ENCODE data around the gene SRXN1. TPM values are rescaled to one million over a fixed set of nuclear protein-coding genes. Genes with fewer than 3 reads are reported as not detected.

The SRXN1 gene
- total RNA-seq, 4 donors from 2014 or later = 12.2 to 27.8 (median 15.3) TPM

DNA sequence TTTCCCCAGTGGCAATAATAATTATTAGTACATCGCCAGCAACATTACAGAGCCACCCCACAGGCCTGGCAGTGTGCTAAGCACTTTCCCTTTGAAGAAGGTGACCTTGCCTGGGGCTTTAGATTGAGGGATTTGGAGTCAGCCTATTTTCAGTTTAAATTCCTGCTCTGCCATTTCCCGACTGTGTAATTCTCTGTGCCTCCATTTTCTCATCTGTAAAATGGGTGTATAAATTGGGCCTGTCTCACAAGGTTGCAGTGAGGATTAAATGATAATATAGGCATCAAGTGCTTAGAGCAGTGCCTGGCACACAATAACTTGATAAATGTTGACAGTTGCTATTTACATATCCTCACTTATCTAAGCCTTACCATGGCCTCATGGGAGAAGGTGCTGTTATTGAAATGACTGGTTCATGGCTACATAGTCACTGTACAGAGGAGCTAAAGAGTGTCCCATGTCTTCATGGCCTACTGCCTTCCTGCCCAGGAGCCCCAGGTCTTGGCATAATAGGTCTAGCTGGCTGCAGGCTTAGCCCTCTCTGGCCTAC, 27.7 kb upstream of the SRXN1 start:
- H3K4me3 ChIP-seq (ENCODE audit: low read depth, poor library complexity, severe bottlenecking) = no peak overlapping the region
- intact Hi-C loops (cut with DNase I; ENCODE audit: low total_unique reads) = no loop called here
- TF ChIP-seq, protein P1, sequence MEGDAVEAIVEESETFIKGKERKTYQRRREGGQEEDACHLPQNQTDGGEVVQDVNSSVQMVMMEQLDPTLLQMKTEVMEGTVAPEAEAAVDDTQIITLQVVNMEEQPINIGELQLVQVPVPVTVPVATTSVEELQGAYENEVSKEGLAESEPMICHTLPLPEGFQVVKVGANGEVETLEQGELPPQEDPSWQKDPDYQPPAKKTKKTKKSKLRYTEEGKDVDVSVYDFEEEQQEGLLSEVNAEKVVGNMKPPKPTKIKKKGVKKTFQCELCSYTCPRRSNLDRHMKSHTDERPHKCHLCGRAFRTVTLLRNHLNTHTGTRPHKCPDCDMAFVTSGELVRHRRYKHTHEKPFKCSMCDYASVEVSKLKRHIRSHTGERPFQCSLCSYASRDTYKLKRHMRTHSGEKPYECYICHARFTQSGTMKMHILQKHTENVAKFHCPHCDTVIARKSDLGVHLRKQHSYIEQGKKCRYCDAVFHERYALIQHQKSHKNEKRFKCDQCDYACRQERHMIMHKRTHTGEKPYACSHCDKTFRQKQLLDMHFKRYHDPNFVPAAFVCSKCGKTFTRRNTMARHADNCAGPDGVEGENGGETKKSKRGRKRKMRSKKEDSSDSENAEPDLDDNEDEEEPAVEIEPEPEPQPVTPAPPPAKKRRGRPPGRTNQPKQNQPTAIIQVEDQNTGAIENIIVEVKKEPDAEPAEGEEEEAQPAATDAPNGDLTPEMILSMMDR (IDR thresholded peaks at IDR 0.05) = no peak
- TF ChIP-seq POLR2A (IDR thresholded peaks at IDR 0.05) = no peak
- WGBS, 2 donors = 69 to 71% methylated on average over 2 of the region's 2 CpGs
- DNase-seq (ENCODE audit: low spot score in 2 of 2) = no peak

DNA sequence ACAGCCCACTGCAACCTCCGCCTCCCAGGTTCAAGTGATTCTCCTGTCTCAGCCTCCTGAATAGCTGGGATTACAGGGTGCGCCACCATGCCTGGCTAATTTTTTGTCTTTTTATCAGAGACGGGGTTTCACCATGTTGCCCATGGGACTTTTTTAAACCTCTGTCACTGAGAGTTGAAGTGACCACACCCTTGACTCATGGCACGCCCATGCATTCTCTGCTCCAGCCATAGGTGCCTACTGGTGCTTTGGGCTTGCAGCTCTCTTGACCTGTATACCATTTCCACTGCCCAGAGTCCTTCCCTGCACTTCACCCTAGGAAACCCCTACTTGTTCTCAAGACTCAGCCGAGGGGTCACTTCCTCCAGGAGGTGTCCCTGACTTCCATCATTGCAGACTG, 25.0 kb upstream of the SRXN1 start:
- H3K4me3 ChIP-seq (ENCODE audit: low read depth, poor library complexity, severe bottlenecking) = no peak overlapping the region
- WGBS, 2 donors = 80 to 83% methylated on average over 5 of the region's 5 CpGs
- intact Hi-C loops (cut with DNase I; ENCODE audit: low total_unique reads) = no loop called here
- TF ChIP-seq, protein P1 (IDR thresholded peaks at IDR 0.05) = no peak
- no peak for TF ChIP-seq POLR2A (IDR thresholded peaks at IDR 0.05)
- DNase-seq (ENCODE audit: low spot score in 2 of 2) = no peak

DNA sequence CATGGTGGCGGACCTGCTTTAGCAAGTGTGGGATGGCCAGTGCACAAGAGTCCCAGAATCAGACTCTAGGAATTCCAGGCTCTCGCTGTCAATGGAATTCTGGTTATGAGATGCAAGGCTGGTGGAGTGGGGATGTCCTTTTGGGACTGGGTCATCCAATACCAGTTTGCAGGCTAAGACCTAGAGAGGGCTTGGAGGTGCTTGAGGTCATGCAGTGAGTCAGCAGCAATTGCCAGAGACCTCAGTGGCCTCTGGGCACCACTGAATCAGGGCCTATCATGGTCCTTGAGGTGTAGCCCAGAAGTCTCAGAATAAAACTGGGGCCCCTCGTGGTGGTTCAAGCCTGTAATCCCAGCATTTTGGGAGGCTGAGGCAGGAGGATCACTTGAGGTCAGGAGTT, 24.0 kb upstream of the SRXN1 start:
- H3K4me3 ChIP-seq (ENCODE audit: low read depth, poor library complexity, severe bottlenecking) = no peak overlapping the region
- intact Hi-C loops (cut with DNase I; ENCODE audit: low total_unique reads) = no loop called here
- TF ChIP-seq POLR2A (IDR thresholded peaks at IDR 0.05) = no peak
- TF ChIP-seq, protein P1 (IDR thresholded peaks at IDR 0.05) = no peak
- no peak for DNase-seq (ENCODE audit: low spot score in 2 of 2)
- WGBS, 2 donors = 57 to 83% methylated on average over 2 to 3 of the region's 3 CpGs

DNA sequence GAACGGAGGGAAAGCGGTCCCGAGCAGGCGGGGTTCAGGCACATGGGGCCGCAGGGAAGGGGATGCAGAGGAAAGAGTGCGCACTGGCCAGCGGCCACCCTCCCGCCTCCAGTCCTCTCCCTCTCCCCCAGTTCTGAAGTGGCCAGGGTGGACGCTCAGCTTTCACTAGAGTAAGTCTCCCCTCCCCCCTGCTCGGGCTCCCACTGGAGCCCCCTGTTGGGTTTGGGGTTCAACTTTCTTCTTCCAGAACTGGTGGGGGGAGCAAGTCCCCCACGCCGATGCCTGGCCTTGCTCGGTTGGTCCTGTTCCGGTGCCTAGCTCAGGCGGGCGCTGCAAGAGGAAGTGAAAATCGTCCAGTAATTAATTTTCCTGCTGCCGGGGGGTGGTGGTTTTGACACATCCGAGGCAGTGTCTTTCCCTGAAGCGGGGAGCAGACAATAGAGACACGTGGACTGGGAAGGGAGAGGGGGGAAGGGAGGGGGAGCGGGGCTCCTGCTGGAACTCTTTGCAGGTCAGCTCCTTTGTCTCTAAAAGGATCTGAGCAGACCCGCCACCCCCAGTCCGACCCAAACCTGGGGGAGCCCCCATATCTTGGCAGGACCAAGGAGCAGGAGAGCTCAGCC, 23.4 kb upstream of the SRXN1 start:
- WGBS, 2 donors = 2% methylated on average over 24 of the region's 24 CpGs
- DNase-seq (ENCODE audit: low spot score in 2 of 2) = no peak
- TF ChIP-seq POLR2A (IDR thresholded peaks at IDR 0.05) = no peak
- TF ChIP-seq, protein P1 (IDR thresholded peaks at IDR 0.05) = no peak
- intact Hi-C loops (cut with DNase I; ENCODE audit: low total_unique reads) = no loop called here
- no peak overlapping the region for H3K4me3 ChIP-seq (ENCODE audit: low read depth, poor library complexity, severe bottlenecking)

DNA sequence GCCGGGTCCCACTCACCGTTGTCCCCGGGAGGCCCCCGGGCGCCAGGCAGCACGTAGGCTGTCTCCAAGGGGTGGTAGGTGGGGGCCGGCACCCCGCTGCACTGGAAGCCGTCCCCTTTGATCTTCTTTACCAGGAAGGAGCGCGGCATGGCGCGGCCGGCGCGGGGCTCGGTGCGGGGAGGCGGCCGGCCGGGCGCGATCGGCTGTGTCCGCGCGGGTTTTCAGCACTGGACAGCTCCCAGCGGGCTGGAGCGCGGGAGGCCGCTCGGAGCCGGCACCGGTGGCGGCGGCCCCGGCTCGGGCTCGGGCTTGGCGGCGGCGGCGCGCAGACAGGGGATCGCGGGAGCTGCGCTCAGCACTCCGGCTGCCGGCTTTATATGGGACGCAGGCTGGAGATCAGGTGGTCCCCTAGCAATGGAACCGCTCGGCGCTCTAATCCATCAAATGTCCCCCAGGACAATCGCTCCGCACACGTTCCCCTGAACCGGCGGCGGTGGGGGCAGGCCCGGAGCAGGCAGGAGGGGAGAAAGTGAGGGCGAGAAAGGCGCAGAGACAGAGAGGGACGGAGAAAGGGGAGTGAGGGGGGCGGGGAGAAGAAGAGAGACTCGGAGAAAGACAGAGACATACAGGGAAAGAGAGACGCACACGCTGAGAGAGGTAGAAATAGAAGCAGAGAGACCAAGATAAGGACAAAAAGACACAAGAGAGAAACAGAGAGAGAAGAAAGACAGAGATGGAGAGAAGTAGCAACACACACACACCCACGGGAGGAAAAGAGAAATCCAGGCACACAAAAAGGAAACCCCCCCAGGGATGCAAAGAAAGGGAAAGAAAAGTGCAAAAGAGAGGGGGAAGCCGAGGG, 22.7 kb upstream of the SRXN1 start, which contains the start of gene SCRT2:
Gene SCRT2 (minus strand): TSS at position 350 of the 862 bp plus-strand sequence. CDS start 201 bp downstream, at position 149.
- peak in 1 of 2 donors; percentile 89 for DNase-seq (ENCODE audit: low spot score in 2 of 2)
- no peak for TF ChIP-seq POLR2A (IDR thresholded peaks at IDR 0.05)
- TF ChIP-seq, protein P1 (IDR thresholded peaks at IDR 0.05) = peak in 1 of 3 donors; percentile 10
- 1 to 3% methylated on average over 26 to 49 of the region's 69 CpGs for WGBS, 2 donors
- no peak within 1 kb of the TSS for H3K4me3 ChIP-seq (ENCODE audit: low read depth, poor library complexity, severe bottlenecking)
- intact Hi-C loops (cut with DNase I; ENCODE audit: low total_unique reads) = no loop called here
